Endodermal cell (in vitro differentiated cells): Measurements from ENCODE around the gene WAS. TPM values are rescaled to one million over a fixed set of nuclear protein-coding genes. Genes with fewer than 3 reads are reported as not detected.

Experiments
- DNase-seq: peaks from one replicate; pipeline ENCODE4 v3.0.0-alpha.2; 2017
- H3K27ac ChIP-seq: 2 replicates; pipeline ENCODE4 v1.5.1; 2013; ENCODE audit warnings: mild to moderate bottlenecking, low read depth, low read length, moderate library complexity
- H3K27me3 ChIP-seq: 2 replicates; pipeline ENCODE4 v1.6.1; 2013; ENCODE audit warnings: mild to moderate bottlenecking, low read length, moderate library complexity; ENCODE audit not compliant: insufficient read depth, control insufficient read depth, poor library complexity, severe bottlenecking
- H3K36me3 ChIP-seq: 2 replicates; pipeline ENCODE4 v1.7.0; 2013; ENCODE audit warnings: mild to moderate bottlenecking, low read length, moderate library complexity; ENCODE audit not compliant: control insufficient read depth, insufficient read depth
- H3K4me1 ChIP-seq: one replicate; pipeline ENCODE4 v1.7.0; 2013; ENCODE audit warnings: low read length; ENCODE audit not compliant: control insufficient read depth, insufficient read depth
- H3K4me3 ChIP-seq: 2 replicates; pipeline ENCODE4 v1.5.1; 2013; ENCODE audit warnings: mild to moderate bottlenecking, low read length, moderate library complexity
- H3K9ac ChIP-seq: 2 replicates; pipeline ENCODE4 v1.6.1; 2013; ENCODE audit warnings: mild to moderate bottlenecking, low read length, moderate library complexity; ENCODE audit not compliant: poor library complexity, severe bottlenecking; ENCODE audit errors: extremely low read depth
- H3K9me3 ChIP-seq: 2 replicates; pipeline ENCODE4 v1.6.1; 2013; ENCODE audit warnings: mild to moderate bottlenecking, low read length, moderate library complexity; ENCODE audit not compliant: control insufficient read depth
- H3K27ac Mint-ChIP-seq: 2 replicates; pipeline ENCODE4 v1.8.0; 2020; ENCODE audit warnings: mixed read lengths
- H3K27me3 Mint-ChIP-seq: 2 replicates; pipeline ENCODE4 v1.8.0; 2021; ENCODE audit warnings: mild to moderate bottlenecking, mixed read lengths; ENCODE audit not compliant: insufficient read depth
- H3K36me3 Mint-ChIP-seq: 2 replicates; pipeline ENCODE4 v1.8.0; 2020; ENCODE audit warnings: low read depth, mixed read lengths
- H3K4me1 Mint-ChIP-seq: 2 replicates; pipeline ENCODE4 v1.8.0; 2020; ENCODE audit warnings: mixed read lengths
- H3K4me3 Mint-ChIP-seq: 2 replicates; pipeline ENCODE4 v1.8.0; 2020; ENCODE audit warnings: mild to moderate bottlenecking, moderate library complexity, mixed read lengths
- H3K9me3 Mint-ChIP-seq: 2 replicates; pipeline ENCODE4 v1.8.0; 2020; ENCODE audit warnings: mild to moderate bottlenecking, mixed read lengths
- CTCF ChIP-seq: fragments of 200-600 bp; sonication (generic); conservative IDR thresholded peaks from 2 replicates; pipeline ENCODE4 v1.5.0; 2021; ENCODE audit warnings: antibody characterized with exemption, mild to moderate bottlenecking
- WGBS, 2 experiments: methylation state at CpG; one replicate each; pipeline versions ENCODE4 v1.1.5 to v1.1.7; 2013; ENCODE audit warnings: missing lambda C conversion rate in 2 of 2, mixed read lengths in 1 of 2; ENCODE audit not compliant: insufficient coverage in 1 of 2, insufficient read length in 1 of 2; 5-methylcytosine and 5-hydroxymethylcytosine counted together
- total RNA-seq, 2 donors: library from RNA; stranded (reverse); fragmentation: NEBNext Ultra II Directional in 1 of 2; extraction: Animal tissue kit (Norgen Biotek cat#: 25700) in 1 of 2; gene quantifications; 2 replicates in 1 of 2; 3 replicates in 1 of 2; pipeline ENCODE4 v1.2.1, GENCODE V29; 2021

The WAS gene
- total RNA-seq, 2 donors from 2014 or later, result 0.51 to 0.84 TPM

DNA sequence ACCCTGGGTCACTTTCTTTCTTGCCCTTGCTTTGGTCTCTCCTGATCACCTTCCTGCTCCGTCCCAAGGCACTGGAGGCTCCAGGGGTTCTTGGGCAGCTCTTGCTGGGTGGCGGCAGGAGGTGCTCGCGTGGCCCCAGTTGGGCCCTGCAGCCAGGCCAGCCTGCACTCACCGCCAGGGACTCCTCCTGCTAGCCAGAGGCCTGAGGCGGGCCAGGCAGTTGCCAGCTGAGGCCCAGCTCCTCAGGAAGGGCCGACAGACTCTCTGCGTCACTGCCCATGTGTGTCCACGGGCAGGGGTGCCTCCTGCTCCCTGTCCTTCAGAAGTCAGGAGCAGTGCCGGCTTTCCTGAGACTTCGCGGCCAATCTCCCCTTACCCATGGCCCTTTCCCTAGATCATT, 22.3 kb downstream of the WAS start:
- H3K36me3 Mint-ChIP-seq, result peaks cover 9% of the 10 kb centered on the region
- no peaks in the 10 kb centered on the region for H3K9me3 ChIP-seq
- no peak for TF ChIP-seq CTCF
- no peak overlapping the region for H3K4me3 Mint-ChIP-seq
- no peak overlapping the region for H3K9ac ChIP-seq
- H3K27me3 ChIP-seq, result no peaks in the 10 kb centered on the region
- H3K36me3 ChIP-seq, result peaks cover 14% of the 10 kb centered on the region
- DNase-seq, result no peak
- H3K4me1 ChIP-seq, result no peaks in the 10 kb centered on the region
- H3K9me3 Mint-ChIP-seq, result peaks cover 69% of the 10 kb centered on the region
- H3K4me3 ChIP-seq, result no peak overlapping the region
- no peak overlapping the region for H3K27ac ChIP-seq
- 95 to 100% methylated on average over 3 to 12 of the region's 12 CpGs for WGBS, 2 experiments
- no peaks in the 10 kb centered on the region for H3K27me3 Mint-ChIP-seq
- no peak overlapping the region for H3K27ac Mint-ChIP-seq
- peaks cover 2% of the 10 kb centered on the region for H3K4me1 Mint-ChIP-seq

DNA sequence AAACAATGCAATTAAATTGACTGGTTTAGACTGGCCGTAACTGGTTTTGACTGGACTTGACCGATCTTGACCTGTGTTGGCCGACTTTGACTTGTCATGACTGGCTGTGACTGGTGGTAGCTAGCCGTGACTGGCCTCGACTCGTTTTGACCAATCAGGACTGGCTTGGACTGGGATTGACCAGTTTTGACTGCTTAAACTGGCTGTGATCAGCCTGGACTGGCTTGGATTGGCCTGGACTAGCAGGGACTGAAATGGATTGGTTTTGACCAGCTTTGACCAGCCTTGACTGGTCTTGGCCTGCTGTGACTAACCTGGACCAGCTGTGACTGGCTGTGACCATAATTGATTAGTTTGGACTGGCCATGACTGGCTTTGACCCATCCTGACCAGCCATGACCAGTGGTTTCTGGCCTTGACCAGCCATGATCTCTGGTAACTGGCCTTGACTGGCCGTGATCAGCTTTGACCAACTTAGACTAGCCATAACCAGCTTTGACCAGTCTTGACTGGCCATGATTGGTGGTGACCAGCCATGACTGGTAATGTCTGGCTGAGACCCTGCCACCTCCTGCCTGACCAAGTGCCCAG, 26.0 kb downstream of the WAS start:
- Histone ChIP-seq H3K4me3 (no peak overlapping the region), H3K36me3 (no peaks in the 10 kb centered on the region), H3K27me3 (no peaks in the 10 kb centered on the region), H3K4me1 (no peaks in the 10 kb centered on the region), H3K27ac (no peak overlapping the region), H3K9ac (no peak overlapping the region), H3K9me3 (no peaks in the 10 kb centered on the region)
- 94 to 97% methylated on average over 3 to 7 of the region's 7 CpGs for WGBS, 2 experiments
- Mint-ChIP-seq H3K9me3 (peaks cover 72% of the 10 kb centered on the region), H3K36me3 (peaks cover 5% of the 10 kb centered on the region), H3K27me3 (peaks cover 21% of the 10 kb centered on the region), H3K27ac (no peak overlapping the region), H3K4me3 (no peak overlapping the region), H3K4me1 (peaks cover 9% of the 10 kb centered on the region)
- no peak for DNase-seq
- no peak for TF ChIP-seq CTCF

GRCh38 chrX:48711162-48711928, 27.7 kb downstream of the WAS start:
- 82 to 90% methylated on average over 2 to 9 of the region's 9 CpGs for WGBS, 2 experiments
- no peak overlapping the region for H3K27ac Mint-ChIP-seq

More at GRCh38 chrX:48711162-48711928, 27.7 kb downstream of the WAS start:
- no peaks in the 10 kb centered on the region for H3K36me3 ChIP-seq
- Mint-ChIP-seq H3K27me3 (peaks cover 30% of the 10 kb centered on the region), H3K9me3 (peaks cover 72% of the 10 kb centered on the region), H3K4me3 (no peak overlapping the region), H3K4me1 (peaks cover 9% of the 10 kb centered on the region), H3K36me3 (peaks cover 5% of the 10 kb centered on the region)
- DNase-seq, result no peak
- no peak for TF ChIP-seq CTCF
- no peaks in the 10 kb centered on the region for H3K4me1 ChIP-seq
- H3K4me3 ChIP-seq, result no peak overlapping the region
- H3K9me3 ChIP-seq, result no peaks in the 10 kb centered on the region
- H3K27ac ChIP-seq, result no peak overlapping the region
- H3K9ac ChIP-seq, result no peak overlapping the region
- H3K27me3 ChIP-seq, result no peaks in the 10 kb centered on the region
